HG02840 (cell line): ENCODE data around the gene USF2.
"Not testable (repeated sequence)": the region's sequence is repeated elsewhere in the genome, so short reads cannot be mapped to it uniquely, and the experiment has no call there.

Source experiments
- ATAC-seq: cut with Tn5 transposase; IDR thresholded peaks from one replicate; pipeline ENCODE4 v1.9.1; 2021; ENCODE audit warnings: mild to moderate bottlenecking, moderate library complexity, moderate number of reproducible peaks; ENCODE audit not compliant: unreplicated experiment, low FRiP score

Gene USF2

DNA sequence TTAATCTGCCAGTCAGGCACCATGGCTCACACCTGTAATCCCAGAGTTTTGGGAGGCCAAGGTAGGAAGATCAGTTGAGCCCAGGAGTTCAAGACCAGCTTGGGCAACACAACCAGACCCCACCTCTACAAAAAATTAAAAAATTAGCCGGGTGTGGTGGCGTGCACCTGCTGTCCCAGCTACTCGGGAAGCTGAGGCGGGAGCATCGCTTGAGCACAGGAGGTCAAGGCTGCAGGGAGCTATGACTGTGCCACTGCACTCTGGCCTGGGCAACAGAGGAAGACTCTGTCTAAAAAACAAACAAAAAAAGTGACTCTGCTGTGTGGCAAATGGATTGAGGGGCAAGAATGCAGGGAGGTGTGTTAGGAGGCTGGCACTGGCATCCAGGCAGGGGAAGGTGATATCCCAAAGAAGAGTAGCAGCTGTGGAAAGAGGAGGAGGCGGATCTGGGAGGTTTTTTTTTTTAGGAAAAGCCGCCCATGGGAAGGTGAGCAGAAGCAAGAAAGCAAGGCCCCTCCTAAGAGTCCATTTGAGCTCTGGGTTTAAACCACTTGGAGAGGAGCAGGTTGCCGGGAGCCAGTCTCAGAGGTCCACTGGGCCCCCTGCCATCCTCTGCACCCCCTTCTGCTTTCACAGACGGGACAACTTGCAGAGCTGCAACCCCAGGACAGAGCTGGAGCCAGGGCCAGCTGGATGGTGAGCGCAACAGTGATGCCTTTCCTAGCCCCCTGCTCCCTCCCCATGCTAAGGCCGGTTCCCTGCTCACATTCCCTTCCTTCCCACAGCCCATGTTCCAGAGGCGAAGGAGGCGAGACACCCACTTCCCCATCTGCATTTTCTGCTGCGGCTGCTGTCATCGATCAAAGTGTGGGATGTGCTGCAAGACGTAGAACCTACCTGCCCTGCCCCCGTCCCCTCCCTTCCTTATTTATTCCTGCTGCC is 15.7 kb downstream of the USF2 start:
- no peak for ATAC-seq

DNA sequence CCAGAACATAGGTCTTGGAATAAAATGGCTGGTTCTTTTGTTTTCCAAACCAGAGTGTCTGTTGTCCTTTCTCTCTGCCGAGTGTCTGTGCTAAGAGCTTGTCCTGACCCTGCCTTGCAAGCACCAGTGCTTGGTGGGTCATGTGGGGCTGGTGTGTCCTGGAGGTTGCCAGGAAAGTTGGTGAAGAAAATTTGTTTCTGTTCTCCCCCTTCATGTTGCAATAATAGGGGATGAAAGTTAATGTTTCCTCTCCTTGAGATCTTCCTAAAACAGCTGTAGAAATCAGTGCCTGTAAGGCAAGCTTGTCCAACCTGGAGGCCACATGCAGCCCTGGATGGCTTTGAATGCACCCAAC is 16.3 kb downstream of the USF2 start:
- ATAC-seq: no peak

DNA sequence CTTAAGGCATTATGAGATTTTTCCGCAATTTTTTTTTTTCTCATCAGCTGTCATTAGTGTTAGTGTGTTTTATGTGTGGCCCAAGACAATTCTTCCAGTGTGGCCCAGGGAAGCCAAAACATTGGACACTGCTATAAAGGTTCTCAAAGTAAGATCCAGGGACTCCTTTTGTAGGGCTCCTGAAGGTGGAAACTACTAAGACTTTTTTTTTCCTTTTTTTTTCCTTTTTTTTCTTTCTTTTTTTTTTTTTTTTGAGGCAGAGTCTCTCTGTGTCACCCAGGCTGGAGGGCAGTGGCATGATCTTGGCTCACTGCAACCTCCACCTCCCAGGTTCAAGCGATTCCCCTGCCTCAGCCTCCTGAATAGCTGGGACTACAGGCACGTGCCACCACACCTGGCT is 16.7 kb downstream of the USF2 start:
- ATAC-seq: not testable (repeated sequence)

DNA sequence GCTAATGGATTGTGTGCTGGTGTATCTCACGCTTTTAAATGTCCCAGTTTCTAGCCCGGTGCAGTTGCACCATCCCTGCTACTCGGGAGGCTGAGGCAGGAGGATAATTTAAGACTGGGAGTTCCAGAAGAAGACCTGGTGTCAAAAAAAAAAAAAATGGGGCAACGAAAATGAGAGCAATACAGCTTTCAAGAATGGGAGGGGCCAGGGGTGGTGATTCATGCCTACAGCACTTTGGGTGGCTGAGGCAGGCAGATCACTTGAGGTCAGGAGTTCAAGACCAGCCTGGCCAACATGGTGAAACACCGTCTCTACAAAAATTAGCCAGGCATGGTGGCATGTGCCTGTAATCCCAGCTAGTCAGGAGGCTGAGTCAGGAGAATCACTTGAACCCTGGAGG is 17.3 kb downstream of the USF2 start:
- not testable (repeated sequence) for ATAC-seq

DNA sequence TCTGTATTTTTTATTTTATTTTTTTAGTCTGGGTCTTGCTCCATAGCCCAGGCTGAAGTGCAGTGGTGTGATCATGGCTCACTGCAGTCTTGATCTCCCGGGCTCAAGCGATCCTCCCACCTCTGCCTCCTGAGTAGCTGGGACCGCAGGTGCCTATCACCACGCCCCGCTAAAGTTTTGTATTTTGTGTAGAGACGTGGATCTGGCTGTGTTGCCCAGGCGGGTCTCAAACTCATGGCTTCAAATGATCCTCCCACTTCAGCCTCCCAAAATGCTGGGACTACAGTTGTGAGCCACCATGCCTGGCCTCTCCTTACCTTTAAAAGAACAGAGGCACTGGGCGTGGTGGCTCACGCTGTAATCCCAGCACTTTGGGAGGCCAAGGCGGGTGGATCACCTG is 19.0 kb downstream of the USF2 start:
- no peak for ATAC-seq

DNA sequence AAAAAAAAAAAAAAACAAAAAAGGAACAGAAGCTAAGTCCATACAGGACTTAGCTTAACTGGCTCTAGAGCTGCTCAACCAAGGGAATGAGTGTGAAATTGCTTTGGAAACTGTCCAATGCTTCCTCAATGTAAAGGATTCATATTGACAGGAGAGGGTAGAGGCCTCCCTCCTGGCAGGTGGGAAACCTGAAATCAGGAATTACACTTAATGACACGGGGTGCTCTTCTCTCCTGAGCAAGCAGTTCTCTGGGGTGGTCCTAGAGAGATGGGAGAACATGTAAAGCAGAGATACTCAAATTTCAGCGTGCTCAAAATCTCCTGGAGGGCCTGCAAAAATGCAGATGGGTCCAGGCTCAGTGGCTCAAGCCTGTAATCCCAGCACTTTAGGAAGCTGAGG is 19.6 kb downstream of the USF2 start:
- ATAC-seq: no peak

DNA sequence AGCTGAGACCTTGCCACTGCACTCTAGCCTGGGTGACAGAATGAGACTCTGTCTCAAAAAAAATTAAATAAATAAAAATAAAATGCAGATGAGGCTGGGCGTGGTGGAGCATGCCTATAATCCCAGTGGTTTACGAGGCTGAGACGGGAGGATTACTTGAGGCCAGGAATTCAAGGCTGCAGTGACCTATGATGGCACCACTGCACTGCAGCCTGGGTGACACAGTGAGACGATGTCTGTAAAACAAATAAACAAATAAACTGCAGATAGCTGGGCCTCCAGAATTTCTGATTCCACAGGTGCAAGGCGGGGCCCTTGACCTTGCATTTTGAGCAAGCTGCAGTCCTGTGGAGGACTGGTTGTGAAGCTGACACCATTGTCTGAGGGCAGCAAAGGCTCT is 20.1 kb downstream of the USF2 start:
- ATAC-seq: no peak

DNA sequence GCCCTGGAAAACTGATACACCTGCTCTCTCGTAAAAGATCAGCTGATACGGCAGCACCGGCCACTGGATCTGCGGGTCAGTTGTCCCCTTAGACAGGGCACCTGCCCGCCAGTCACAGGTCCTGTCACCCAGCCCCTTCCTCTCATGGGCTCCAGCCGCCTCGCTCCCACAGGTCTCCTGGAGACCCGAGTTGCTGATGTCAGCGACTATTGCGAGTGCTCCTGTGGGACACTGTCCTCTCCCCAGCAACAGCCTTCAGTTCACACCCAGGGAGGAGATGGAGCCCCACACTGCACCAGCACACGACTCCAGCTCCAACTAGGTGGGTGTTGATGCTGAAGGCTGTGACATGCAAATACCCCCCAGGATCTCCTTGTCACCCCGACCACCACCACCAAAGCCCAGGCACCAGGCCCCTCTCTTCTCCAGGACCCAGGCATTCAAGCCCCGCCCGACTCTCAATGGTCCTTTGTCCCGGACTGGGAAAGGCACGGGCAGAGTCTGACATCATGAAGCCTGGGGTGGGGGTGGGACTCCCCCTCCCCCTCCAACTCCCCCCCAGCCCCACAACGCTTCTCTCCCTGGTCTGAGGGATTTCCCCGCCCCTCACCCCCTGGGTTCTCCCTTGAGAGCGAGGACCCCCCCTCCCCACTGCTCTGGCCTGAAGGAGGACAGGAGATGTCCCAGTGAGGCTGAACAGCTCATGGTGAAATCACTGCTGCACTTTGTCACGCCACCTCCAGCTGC is 21.8 kb downstream of the USF2 start:
- no peak for ATAC-seq

DNA sequence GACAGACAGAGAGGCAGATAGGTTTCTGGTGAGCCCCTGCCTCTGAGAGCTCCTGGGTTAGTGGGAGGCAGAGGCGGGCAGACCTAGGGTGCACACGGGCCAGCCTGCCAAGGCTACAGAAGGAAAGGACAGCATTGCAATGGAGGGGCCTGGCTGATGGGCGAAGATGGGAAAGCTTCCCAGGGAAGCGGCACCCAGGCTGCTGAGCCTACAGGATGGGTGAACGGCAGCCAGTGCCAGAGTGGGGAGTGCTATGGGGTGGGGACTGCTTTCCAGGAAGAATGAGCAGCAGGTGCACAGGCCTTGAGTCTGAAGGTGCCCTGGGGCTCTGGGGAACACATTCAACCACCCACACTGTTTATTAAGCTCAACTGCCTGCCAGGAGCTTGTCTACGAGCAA is 22.5 kb downstream of the USF2 start:
- no peak for ATAC-seq

DNA sequence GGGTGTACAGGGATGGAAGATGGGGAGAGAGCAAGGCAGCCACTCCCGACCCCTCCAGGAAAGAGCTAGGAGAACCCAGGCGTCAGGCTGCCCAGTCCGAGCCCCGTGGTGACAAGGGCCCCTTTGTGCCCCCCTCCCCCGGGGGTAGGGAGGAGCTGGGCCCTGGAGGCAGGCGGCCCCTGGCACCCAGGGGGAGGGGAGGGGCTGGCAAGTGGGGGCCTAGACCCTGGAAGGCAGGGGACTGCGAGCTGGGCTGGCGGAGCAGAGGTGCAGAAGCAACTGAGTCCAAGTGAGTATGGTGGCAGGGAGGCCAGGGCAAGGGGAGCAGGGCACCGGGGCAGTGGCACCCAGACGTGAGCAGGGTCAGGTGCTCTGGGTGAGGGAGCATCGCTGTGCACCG is 23.2 kb downstream of the USF2 start, which contains the start of gene MAG:
Gene MAG, plus strand, starts transcription at position 246 of the 400 bp plus-strand sequence. CDS start 3,248 bp downstream, outside the sequence.
- no peak for ATAC-seq

DNA sequence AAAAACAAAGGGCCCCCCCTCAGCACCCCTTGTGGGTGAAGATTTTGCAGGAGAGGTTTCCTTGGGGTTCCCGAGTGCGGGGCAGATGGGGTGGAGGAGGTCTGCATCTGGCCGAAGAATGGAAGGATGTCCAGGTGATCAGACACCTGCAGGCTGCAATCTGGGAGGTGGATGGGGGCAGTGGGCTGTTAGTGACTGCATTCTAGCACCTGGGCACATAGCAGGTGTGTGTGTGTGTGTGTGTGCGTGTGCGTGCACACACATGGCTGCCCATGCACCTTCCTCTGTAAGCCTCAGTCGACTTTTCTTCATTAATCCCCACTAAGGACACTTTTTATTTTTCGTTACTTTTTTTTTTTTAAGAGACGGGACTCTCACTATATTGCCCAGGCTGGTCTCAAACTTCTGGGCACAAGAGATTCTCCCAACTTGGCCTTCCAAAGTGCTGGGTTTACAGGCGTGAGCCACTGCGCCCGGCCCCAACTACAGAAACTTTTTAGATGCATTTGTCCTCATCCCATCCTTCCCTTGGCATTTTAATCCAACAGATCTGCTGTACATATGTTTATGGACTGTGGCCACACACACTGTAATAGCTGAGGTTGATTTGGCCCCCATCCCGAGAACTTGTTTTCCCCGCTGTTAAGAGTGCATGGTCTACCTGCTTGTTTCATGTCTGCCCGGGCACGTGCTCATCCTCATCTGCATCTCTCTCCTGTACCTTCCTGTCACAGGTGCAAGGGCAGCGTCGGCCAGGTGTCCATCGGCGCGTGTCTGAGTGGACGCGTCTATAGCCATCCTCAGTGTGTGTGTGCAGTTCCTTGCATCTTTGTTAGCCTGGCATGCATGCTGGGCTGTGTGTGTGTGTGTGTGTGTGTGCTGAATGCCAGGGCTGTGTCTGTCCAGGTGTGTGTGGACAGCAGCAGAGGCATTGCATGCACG is 23.9 kb downstream of the USF2 start:
- no peak for ATAC-seq

DNA sequence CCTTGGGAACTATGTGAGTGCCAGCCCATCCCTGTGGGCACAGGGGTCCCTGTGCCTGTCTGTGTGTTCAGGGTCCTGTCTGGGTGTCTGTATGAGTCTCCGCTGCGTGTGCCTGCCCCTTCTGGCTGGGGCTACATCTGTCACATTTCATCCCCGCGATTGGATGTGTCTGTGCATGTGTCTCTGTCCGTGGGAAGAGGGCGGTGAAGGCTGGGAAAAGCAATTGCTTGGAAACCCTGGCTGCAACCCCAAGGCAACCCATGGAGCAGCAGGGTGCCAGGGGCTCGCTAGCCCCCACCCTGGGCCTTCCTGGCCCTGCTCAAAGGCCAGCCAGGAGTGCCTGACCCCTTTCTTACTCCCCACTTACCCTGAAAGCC is 24.6 kb downstream of the USF2 start:
- no peak for ATAC-seq

DNA sequence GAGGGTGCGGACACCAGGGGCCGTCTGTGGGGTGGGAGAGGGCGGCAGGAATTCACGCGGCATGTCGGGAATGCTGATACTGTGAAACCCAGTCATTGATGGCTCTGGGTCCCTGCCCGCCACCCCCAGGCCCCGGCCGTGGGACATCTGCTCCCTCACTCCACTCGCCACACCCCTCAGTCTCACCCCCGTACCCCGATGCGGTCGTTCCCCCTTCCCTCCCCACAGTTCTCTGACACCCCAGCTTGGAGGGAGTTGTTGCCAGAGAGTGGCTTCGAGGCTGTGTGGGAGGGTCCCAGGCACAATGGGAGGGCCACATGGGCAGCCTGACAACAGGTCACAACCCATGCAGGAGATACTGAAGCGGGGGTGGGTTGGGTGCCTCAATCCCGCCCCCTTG is 25.0 kb downstream of the USF2 start:
- no peak for ATAC-seq

DNA sequence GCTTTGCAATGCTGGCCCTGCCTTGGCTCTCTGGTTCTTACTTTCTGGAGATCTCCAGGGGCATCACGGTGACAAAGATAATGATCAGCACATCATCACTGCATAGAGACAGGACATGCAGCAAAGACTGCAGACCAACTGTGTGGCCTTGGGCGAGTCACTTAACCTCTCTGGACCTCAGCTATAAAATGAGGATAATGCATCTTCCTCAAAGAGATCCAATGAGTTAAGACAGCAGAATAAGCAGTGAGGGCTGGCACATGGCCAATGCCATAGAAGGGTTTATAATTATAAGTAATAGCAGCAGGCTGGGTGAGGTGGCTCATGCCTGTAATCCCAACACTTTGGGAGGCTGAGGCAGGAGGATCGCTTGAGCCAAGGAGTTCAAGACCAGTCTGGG is 25.6 kb downstream of the USF2 start:
- no peak for ATAC-seq

DNA sequence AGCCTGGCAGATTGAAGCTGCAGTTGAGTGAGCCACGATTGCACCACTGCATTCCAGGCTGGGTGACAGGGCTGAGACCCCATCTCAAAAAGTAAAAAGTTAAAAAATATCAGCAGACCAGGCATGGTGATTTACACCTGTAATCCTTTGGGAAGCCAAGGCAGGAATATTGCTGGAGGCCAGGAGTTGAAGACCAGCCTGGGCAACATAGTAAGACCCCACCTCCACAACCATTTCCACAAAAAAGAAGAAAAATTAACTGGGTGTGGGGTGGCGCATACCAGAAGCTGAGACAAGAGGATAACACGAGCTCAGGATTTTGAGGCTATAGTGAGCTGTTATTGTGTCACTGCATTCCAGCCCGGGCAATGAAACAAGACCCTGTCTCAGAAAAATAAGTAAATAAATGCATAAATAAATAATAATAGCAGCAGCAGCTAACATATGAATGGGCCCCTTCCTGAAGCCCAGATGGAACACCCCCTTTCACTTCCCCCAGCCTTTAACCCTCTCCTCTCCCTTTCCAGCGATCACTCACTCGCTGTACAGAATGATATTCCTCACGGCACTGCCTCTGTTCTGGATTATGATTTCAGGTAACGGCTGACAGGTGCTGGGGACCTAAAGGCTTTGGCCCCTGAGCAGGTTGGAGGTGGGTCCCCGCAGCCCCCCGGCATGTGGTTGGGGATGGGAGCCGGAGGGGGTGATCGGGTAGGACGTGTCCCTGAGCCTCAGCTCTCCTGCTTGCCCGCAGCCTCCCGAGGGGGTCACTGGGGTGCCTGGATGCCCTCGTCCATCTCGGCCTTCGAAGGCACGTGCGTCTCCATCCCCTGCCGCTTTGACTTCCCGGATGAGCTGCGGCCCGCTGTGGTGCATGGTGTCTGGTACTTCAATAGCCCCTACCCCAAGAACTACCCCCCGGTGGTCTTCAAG is 26.4 kb downstream of the USF2 start:
- ATAC-seq: no peak

DNA sequence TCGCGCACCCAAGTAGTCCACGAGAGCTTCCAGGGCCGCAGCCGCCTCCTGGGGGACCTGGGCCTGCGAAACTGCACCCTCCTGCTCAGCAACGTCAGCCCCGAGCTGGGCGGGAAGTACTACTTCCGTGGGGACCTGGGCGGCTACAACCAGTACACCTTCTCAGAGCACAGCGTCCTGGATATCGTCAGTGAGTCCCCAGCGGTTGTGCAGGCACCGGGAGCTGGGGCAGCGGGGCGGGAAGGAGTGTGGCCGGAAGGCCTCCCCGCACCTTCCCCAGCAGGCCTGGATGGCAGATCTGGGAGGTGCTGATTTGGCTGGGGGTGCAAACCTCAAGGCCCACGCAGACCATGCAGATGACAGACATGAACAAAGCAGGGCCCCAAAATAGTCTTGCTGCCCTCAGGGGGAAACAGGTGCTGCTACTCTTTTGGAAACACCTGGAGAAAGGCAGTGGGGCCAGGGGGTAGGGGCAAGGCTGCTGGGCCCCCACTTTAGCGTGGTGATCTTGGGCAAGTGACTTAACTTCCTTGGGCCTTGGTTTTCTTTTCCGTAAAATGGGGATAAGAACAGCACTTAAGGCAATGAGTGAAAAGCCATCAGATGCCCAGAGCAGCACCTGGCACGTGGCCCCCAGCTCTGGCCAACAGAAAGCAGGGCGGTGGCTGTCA is 27.2 kb downstream of the USF2 start:
- ATAC-seq: no peak

DNA sequence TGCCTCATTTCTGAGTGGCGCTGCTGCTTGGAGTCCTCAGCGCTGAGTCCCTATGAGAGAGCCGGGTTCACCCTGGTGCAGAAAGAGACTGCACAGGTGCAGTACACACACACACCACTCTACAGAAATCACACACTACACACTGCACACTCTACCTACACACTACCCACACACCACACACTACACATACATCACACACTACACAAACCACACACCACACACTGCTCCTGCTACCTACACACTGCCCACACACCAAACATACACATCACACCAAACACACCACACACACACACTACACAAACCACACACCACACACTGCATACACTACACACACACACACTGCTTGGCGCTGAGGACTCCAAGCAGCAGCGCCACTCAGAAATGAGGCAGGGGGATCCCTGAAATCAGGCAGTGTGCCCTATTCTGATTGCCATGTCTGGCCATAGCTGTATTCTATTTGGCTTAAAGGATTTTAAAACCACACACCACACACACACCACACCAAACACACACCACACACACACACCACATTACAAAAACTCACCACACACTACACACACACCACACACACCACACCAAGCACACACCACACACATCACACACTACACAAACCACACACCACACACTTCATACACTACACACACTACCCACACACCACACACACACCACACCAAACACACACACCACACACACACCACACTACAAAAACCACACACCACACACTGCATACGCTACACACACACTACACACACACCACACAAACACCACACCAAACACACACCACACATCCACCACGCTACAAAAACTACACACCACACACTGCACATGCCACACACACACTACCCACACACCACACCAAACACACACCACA is 28.1 kb downstream of the USF2 start:
- no peak for ATAC-seq

DNA sequence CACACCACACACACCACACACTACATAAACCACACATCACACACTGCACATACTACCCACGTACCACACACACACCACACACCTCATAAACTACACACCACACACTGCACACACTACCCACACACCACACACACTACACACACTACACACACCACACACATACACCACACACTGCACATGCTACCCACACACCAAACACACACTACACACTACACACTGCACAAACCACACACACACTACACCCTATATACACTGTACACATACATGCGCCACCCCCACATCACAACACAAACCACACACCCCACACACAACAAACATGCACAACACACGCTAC is 28.7 kb downstream of the USF2 start:
- no peak for ATAC-seq
